RPMI8226 (cell line): Measurements from ENCODE around the gene C1orf105.
A peak's percentile ranks its signal among the peaks of the same experiment; 100 is the strongest.

Experiments
- DNase-seq: peaks from one replicate; pipeline ENCODE4 v3.0.0-alpha.2; 2015

C1orf105 gene

GRCh38 chr1:172496678-172497077, 76.2 kb downstream of the C1orf105 start:
- DNase-seq, result no peak

GRCh38 chr1:172497230-172497629, 76.7 kb downstream of the C1orf105 start:
- peak; percentile 34 for DNase-seq

DNA sequence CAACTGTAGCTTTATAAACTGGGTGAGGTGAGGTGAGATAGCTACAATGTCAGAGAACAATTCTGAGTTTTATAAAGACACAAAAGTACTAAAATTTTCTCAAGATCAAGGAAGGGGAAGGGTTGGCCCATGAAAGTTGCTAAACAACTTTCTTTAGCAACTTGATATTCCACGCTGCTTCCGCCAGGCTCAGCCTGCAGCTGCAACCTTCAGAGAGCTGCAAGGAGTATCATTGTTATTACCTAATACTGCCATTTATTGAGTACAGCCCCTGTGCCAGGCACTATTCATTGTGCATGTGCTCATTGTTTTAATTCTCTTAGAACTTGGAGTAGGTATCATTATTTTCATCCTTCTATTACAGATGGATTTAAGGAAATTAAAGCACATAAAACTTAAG, 78.4 kb downstream of the C1orf105 start:
- DNase-seq, result no peak

DNA sequence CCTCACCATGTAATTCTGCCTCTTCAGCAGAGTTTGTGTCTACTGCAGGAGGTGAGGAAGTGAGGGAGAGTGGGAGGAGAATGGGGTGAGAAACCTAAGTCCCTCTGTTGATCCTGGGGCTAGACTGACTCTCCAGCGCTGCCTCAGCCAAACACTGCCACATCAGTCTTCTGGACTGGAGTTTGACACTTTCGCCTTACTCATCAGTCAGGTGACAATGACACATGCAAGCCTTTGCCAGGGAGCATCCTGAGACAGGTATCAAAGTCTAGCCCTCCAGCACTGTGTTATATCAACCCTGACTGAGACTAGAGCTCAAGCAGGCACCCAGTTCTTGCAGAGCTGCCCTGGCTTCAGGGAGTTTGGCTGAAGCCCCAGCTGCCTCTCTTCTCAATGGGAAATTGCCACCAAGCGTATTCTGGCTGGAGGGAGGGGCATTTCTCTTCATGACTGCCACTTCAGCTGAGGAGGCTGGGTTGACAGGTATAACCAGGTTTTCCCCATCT, 79.2 kb downstream of the C1orf105 start:
- DNase-seq, result peak; percentile 55

- DNase-seq, result no peak
Measured at GRCh38 chr1:172500207-172500606, 79.7 kb downstream of the C1orf105 start.

DNA sequence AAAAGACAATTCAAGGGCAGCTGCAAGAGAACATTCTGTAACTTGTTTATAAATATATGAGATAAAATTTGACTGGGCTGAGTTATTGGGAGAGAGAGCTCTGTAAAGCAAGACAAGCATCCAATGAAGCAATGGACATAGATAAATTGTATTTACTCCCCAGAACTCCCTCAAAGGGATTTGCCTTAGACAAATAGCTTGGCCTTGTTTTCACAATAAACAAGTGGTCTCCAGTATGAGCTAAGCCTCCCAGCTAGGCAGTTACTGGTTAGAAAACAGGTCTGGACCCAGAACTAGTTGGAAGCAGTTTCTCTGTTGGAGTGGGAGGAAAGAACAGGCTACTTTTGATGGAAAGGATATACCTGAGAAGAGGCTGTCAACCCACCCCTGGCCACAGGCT, 87.3 kb downstream of the C1orf105 start:
- no peak for DNase-seq

GRCh38 chr1:172510479-172510878, 90.0 kb downstream of the C1orf105 start:
- DNase-seq, result no peak

DNA sequence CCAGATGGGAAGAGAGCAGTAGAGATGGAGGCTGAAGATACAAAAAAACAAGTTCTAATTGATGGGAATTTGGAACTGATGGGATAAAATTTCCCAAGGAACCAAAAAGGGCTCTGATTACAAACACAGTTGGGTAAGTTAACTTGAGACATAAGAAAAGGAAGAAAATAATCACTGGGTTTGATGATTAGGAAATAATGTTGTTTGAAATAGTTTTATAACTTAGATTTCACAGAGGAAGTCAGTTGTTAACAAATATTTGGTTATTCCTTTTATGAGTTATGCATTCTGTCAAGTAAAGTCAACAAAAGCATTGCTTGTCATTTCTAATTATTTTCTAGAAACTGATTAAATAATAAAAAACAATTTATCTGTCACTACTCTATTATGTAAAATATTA, 92.1 kb downstream of the C1orf105 start:
- DNase-seq, result no peak

- DNase-seq, result no peak
Measured at GRCh38 chr1:172513479-172513878, 93.0 kb downstream of the C1orf105 start.

- DNase-seq, result no peak
Measured at GRCh38 chr1:172514108-172514507, 93.6 kb downstream of the C1orf105 start.

GRCh38 chr1:172515436-172515835, 95.0 kb downstream of the C1orf105 start:
- no peak for DNase-seq

- DNase-seq, result no peak
Measured at GRCh38 chr1:172515927-172516326, 95.4 kb downstream of the C1orf105 start.

DNA sequence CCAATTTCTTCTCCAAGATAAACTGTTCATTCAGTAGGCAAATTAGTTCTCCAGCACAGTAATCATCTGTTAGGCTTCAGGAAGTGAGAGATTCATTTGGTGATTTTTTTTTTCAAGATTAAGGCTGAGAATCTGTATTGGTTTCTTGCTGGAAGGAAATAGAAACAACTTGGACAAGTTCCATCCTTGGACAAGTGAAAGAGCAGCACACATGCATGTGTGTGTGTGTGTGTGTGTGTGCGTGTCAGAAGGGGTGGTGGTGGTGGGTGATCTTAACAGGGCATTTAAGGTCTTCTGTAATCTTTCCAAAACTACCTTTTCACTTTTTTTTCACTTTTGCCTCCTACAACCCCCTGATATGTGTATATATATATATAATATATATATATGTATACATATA, 96.6 kb downstream of the C1orf105 start:
- DNase-seq, result no peak

DNA sequence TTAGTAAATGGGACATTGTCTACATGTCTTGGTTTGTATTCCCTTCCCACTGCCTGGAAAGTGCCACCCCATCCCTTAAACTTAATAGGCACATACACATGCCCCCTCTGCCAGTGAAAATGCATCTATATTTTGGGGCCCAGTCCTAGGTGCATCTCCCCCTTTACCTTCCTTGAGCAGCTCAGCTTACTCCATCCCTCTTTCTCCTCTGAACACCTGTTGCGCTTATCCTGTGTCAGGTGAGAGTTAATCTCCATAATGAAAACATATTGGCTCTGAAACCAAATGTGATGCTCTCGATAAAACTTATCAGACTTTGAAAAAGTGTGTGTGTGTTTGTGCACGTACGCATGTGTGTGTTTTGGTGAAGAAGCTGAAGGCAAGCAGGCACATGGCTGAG, 97.1 kb downstream of the C1orf105 start:
- DNase-seq, result no peak
